GM12878 (cell line): Measurements from ENCODE around the gene TTYH1. TPM values are rescaled to one million over a fixed set of nuclear protein-coding genes. Genes with fewer than 3 reads are reported as not detected.
A peak's percentile ranks its signal among the peaks of the same experiment; 100 is the strongest.

ENCODE experiments used
- ATF7 ChIP-seq: fragments of 450-650 bp; IDR thresholded peaks from 2 replicates; pipeline ENCODE4 v1.6.1; 2016; ENCODE audit warnings: low read depth, mild to moderate bottlenecking
- CTCF ChIP-seq, 3 experiments: IDR thresholded peaks in 2 of 3; conservative IDR thresholded peaks in 1 of 3; 2 replicates each; pipeline ENCODE4 v1.5.1; 2011; ENCODE audit warnings: low read depth in 3 of 3, low read length in 3 of 3, mild to moderate bottlenecking in 3 of 3, control low read depth in 2 of 3, moderate library complexity in 2 of 3, inconsistent platforms in 1 of 3, mixed read lengths in 1 of 3; ENCODE audit not compliant: control insufficient read depth in 2 of 3, insufficient read depth in 1 of 3; ENCODE audit errors: extremely low read depth in 1 of 3
- DPF2 ChIP-seq: fragments of 450-650 bp; IDR thresholded peaks from 2 replicates; pipeline ENCODE4 v1.6.1; 2017; ENCODE audit warnings: mild to moderate bottlenecking
- EED ChIP-seq: sonication (generic); IDR thresholded peaks from 2 replicates; pipeline ENCODE4 v1.6.1; 2016; ENCODE audit warnings: antibody characterized with exemption, low read depth
- HDGF ChIP-seq: fragments of 450-650 bp; IDR thresholded peaks from 2 replicates; pipeline ENCODE4 v1.6.1; 2016; ENCODE audit warnings: antibody characterized with exemption
- HSF1 ChIP-seq: fragments of 150-350 bp; IDR thresholded peaks from 2 replicates; pipeline ENCODE4 v1.6.1; 2014; ENCODE audit warnings: mild to moderate bottlenecking, low read depth, low read length
- IKZF1 ChIP-seq: fragments of 450-650 bp; conservative IDR thresholded peaks from 2 replicates; pipeline ENCODE4 v1.6.1; 2017; ENCODE audit warnings: antibody characterized with exemption, mild to moderate bottlenecking
- IKZF2 ChIP-seq, 2 experiments: fragments of 450-650 bp; IDR thresholded peaks; 2 replicates each; pipeline ENCODE4 v1.6.1; 2017; ENCODE audit warnings: mild to moderate bottlenecking in 2 of 2, moderate library complexity in 2 of 2
- KLF5 ChIP-seq: fragments of 450-650 bp; IDR thresholded peaks from 2 replicates; pipeline ENCODE4 v1.6.1; 2014; ENCODE audit warnings: mild to moderate bottlenecking; ENCODE audit not compliant: partially characterized antibody
- MLLT1 ChIP-seq: fragments of 450-650 bp; IDR thresholded peaks from 2 replicates; pipeline ENCODE4 v1.6.1; 2016; ENCODE audit warnings: mild to moderate bottlenecking
- MYC ChIP-seq: IDR thresholded peaks from 2 replicates; pipeline ENCODE4 v1.6.1; 2011; ENCODE audit warnings: mild to moderate bottlenecking, low read length, moderate library complexity, inconsistent platforms; ENCODE audit not compliant: insufficient read depth, insufficient replicate concordance, insufficient read length, severe bottlenecking
- PAX8 ChIP-seq: fragments of 450-650 bp; IDR thresholded peaks from 2 replicates; pipeline ENCODE4 v1.6.1; 2017; ENCODE audit warnings: mild to moderate bottlenecking, moderate library complexity
- RUNX3 ChIP-seq: IDR thresholded peaks from 2 replicates; pipeline ENCODE4 v1.6.1; 2012; ENCODE audit warnings: low read length, inconsistent platforms
- SMC3 ChIP-seq: IDR thresholded peaks from 2 replicates; pipeline ENCODE4 v1.6.1; 2011; ENCODE audit warnings: low read length, improper control_type of control experiment, borderline replicate concordance
- SRF ChIP-seq, 2 experiments: IDR thresholded peaks; 2 replicates each; pipeline ENCODE4 v1.6.1; 2011; ENCODE audit warnings: low read depth in 2 of 2, low read length in 2 of 2, mild to moderate bottlenecking in 1 of 2, moderate library complexity in 1 of 2
- TAF1 ChIP-seq: IDR thresholded peaks from 2 replicates; pipeline ENCODE4 v1.6.1; 2011; ENCODE audit warnings: mild to moderate bottlenecking, low read depth, low read length, borderline replicate concordance
- TCF12 ChIP-seq: IDR thresholded peaks from 2 replicates; pipeline ENCODE4 v1.6.1; 2011; ENCODE audit warnings: low read depth, mild to moderate bottlenecking, low read length
- USF1 ChIP-seq: IDR thresholded peaks from 2 replicates; pipeline ENCODE4 v1.6.1; 2011; ENCODE audit warnings: borderline replicate concordance, low read depth, mild to moderate bottlenecking, moderate library complexity, mixed read lengths, low read length; ENCODE audit not compliant: insufficient read depth; ENCODE audit errors: extremely low read length
- YY1 ChIP-seq: IDR thresholded peaks from 2 replicates; pipeline ENCODE4 v1.6.1; 2011; ENCODE audit warnings: low read depth, mild to moderate bottlenecking, low read length
- ZBTB11 ChIP-seq: fragments of 450-650 bp; formaldehyde crosslinking; IDR thresholded peaks from 2 replicates; pipeline ENCODE4 v1.5.0; 2022; ENCODE audit warnings: mild to moderate bottlenecking, missing genetic modification characterization
- polyA plus RNA-seq, 11 experiments: library from polyadenylated mRNA; depleted of rRNA in 4 of 11; unstranded in 6 of 11; stranded (reverse) in 5 of 11; fragments of >200 nt; fragmentation: Nextera tagmentation in 4 of 11; fragmentation: Illumina TruSeq in 1 of 11; extraction: Ambion mirVana in 4 of 11; extraction: Trizol in 1 of 11; gene quantifications; 1 replicate in 1 of 11; 2 replicates in 10 of 11; pipeline versions ENCODE4 v1.2.1 to v1.2.3, GENCODE V29; 2011 to 2016; ENCODE audit warnings: inconsistent platforms in 2 of 11, missing spikeins in 2 of 11, low read depth in 1 of 11
- total RNA-seq, 4 experiments: library from RNA; depleted of rRNA in 3 of 4; stranded (reverse); fragments of >200 nt in 3 of 4; fragmentation: Illumina TruSeq in 1 of 4; extraction: Trizol in 1 of 4; gene quantifications; 2 replicates each; pipeline versions ENCODE4 v1.2.1 to v1.2.3, GENCODE V29; 2013 to 2021

TTYH1 gene
- total and polyA plus RNA-seq, 10 of the 15 experiments (the other 5 are each of a cell fraction or from before 2014, with no cell fraction given), result 0.01 to 0.36 (median 0.09) TPM; not detected in 3

- TF ChIP-seq HSF1 (no peak), SRF (IDR thresholded peaks at IDR 0.05; ENCODE audit: low read depth in 2 of 2, low read length in 2 of 2) (peak; percentile 99), SMC3 (no peak), PAX8 (no peak), KLF5 (no peak), ATF7 (peak; percentile 80), DPF2 (peak; percentile 77), TAF1 (peak; percentile 79; the same call in 1 of the 2 replicates), HDGF (peak; percentile 90), RUNX3 (peak; percentile 84), EED (no peak), MYC (peak; percentile 83), TCF12 (peak; percentile 26; the same call in 1 of the 2 replicates), IKZF1 (peak; percentile 94), IKZF2 (IDR thresholded peaks at IDR 0.05) (no peak; a peak in 1 of 4 replicates), ZBTB11 (CRISPR knock-in tag) (no peak), CTCF (IDR thresholded peaks at IDR 0.05 in 2 of 3, conservative IDR thresholded peaks at IDR 0.05 in 1 of 3; ENCODE audit: control insufficient read depth in 2 of 3, extremely low read depth in 1 of 3, insufficient read depth in 1 of 3, low read depth in 3 of 3, low read length in 3 of 3) (no peak), MLLT1 (peak; percentile 89; the same call in 1 of the 2 replicates), USF1 (no peak), YY1 (0 out of 2 replicates have a peak, but pooled peaks have one; percentile 6)
Measured at GRCh38 chr19:54448774-54449700, 33.8 kb downstream of the TTYH1 start, which contains the start of gene LENG8 (continued).
